ENCODE results near the gene CNOT2. TPM values are rescaled to one million over a fixed set of nuclear protein-coding genes. Genes with fewer than 3 reads are reported as not detected.

CNOT2 gene
- total RNA-seq, 1 experiment from 2014 or later = 82.9 TPM

DNA sequence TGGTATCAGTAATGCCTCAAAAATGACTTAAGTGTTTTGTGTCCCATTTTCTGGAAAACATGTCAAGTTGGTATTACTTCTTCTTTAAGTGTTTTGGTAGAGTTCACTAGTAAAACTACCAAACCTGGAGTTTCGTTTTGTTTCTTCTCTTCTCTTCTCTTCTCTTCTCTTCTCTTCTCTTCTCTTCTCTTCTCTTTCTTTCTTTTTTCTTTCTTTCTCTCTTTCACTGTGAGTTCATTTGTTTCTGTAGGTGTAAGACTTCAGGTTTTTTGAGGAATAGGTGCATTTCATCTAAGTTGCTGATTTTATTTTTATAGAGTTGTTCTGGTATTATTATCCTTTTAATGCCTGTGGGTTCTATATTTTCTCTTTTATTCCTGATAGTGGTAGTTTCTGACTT, 21.9 kb downstream of the CNOT2 start:
- Mint-ChIP-seq H3K27ac (no peak overlapping the region), H3K9me3 (no peaks in the 10 kb centered on the region; a peak in 1 of 5 replicates), H3K4me3 (no peak overlapping the region), H3K36me3 (ENCODE audit: insufficient read depth in 1 of 3, low read depth in 3 of 3) (peaks cover 0 to 11% (median 4%) of the 10 kb centered on the region in 3 experiments; a peak in 4 of 7 replicates), H3K27me3 (ENCODE audit: low read depth) (no peaks in the 10 kb centered on the region), H3K4me1 (peaks cover 36 to 38% of the 10 kb centered on the region in 2 experiments)
- H2BK120ac ChIP-seq (ENCODE audit: low read depth, low read length, poor library complexity, severe bottlenecking) = no peak overlapping the region
- no peak overlapping the region for H2BK12ac ChIP-seq (ENCODE audit: insufficient read length, low read depth, low read length)
- no peak overlapping the region for H3K14ac ChIP-seq (ENCODE audit: insufficient read depth, low read length)
- no peak overlapping the region for H2BK20ac ChIP-seq (ENCODE audit: low read depth, low read length, poor library complexity, severe bottlenecking)
- H4K5ac ChIP-seq (ENCODE audit: insufficient read length, low read depth, low read length) = no peak overlapping the region
- no peak overlapping the region for H4K91ac ChIP-seq (ENCODE audit: insufficient read length, low read depth, low read length)
- DNase-seq = no peak
- H4K8ac ChIP-seq (replicated peaks; ENCODE audit: insufficient read length, low read depth, low read length) = no peak overlapping the region
- no peak overlapping the region for H3K27ac ChIP-seq (ENCODE audit: insufficient read length, low read depth, low read length)
- no CpG with 5 or more reads among the region's 1 CpG for WGBS (ENCODE audit: extremely low coverage, insufficient read length, low lambda C conversion rate)
- H3T11ph ChIP-seq (ENCODE audit: low read length) = no peak overlapping the region
- H3K4ac ChIP-seq (ENCODE audit: low read depth, low read length) = no peak overlapping the region
- no peak overlapping the region for H2AFZ ChIP-seq (ENCODE audit: low read length)
- peaks cover 33% of the 10 kb centered on the region; the same call in 1 of the 2 replicates for H3K79me2 ChIP-seq (ENCODE audit: insufficient read depth, low read length)
- H3K27me3 ChIP-seq (ENCODE audit: insufficient read depth, low read length) = no peaks in the 10 kb centered on the region
- TF ChIP-seq, protein P1, sequence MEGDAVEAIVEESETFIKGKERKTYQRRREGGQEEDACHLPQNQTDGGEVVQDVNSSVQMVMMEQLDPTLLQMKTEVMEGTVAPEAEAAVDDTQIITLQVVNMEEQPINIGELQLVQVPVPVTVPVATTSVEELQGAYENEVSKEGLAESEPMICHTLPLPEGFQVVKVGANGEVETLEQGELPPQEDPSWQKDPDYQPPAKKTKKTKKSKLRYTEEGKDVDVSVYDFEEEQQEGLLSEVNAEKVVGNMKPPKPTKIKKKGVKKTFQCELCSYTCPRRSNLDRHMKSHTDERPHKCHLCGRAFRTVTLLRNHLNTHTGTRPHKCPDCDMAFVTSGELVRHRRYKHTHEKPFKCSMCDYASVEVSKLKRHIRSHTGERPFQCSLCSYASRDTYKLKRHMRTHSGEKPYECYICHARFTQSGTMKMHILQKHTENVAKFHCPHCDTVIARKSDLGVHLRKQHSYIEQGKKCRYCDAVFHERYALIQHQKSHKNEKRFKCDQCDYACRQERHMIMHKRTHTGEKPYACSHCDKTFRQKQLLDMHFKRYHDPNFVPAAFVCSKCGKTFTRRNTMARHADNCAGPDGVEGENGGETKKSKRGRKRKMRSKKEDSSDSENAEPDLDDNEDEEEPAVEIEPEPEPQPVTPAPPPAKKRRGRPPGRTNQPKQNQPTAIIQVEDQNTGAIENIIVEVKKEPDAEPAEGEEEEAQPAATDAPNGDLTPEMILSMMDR (conservative IDR thresholded peaks at IDR 0.05) = no peak
- no peaks in the 10 kb centered on the region for H3K23me2 ChIP-seq (ENCODE audit: insufficient read length, low read depth, low read length, poor library complexity, severe bottlenecking)
- peaks cover 4% of the 10 kb centered on the region for H3K79me1 ChIP-seq (ENCODE audit: insufficient read depth, low read depth, low read length, poor library complexity, severe bottlenecking)
- peaks cover 2% of the 10 kb centered on the region; the same call in 1 of the 2 replicates for H3K4me1 ChIP-seq (ENCODE audit: insufficient read depth, low read length)
- H3K4me2 ChIP-seq (ENCODE audit: insufficient read depth, insufficient read length, low read length) = no peak overlapping the region
- no peaks in the 10 kb centered on the region for H3K9me3 ChIP-seq (ENCODE audit: control insufficient read depth, low read depth, low read length)
- H3K18ac ChIP-seq (ENCODE audit: insufficient read length, low read depth, low read length) = no peak overlapping the region
- H2AK5ac ChIP-seq (ENCODE audit: insufficient read length, low read length) = no peak overlapping the region
- H3K56ac ChIP-seq (ENCODE audit: insufficient read length, low read depth, low read length) = no peak overlapping the region
- no peak overlapping the region for H3K23ac ChIP-seq (ENCODE audit: insufficient read length, low read depth, low read length)
- no peak overlapping the region for H3K9ac ChIP-seq (ENCODE audit: extremely low read depth, insufficient read length, low read length)
- no peaks in the 10 kb centered on the region for H4K20me1 ChIP-seq (ENCODE audit: control insufficient read depth, insufficient read depth, insufficient read length)
- H2BK15ac ChIP-seq (ENCODE audit: low read depth, low read length) = no peak overlapping the region
- no peak overlapping the region for H2BK5ac ChIP-seq (ENCODE audit: insufficient read length, low read length)

All from H9 (cell line).